SIG-M5 (cell line): ENCODE results near the gene CDH23.

Experiments
- DNase-seq: peaks from one replicate; lab custom pipeline; 2025; lab: John Stamatoyannopoulos, UW

Gene CDH23

DNA sequence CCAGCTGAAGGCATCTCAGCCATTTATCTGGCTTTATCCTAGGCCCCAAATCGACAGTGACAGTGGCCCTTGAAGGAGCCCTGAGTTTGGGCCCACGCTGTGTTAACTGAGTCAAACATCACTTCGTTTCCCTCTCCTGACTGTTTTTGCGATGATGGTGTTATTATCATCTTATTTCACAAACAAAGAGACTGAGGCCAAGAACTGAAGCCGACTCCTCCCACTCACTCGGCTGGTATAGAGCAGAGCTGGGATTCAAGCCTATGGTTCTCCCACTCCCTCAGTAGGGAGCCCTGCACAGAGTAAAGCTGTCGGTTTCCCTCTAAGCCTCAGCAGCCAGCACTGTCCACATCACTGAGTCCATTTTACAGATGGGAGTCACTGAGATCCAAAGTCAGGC lies 141.0 kb downstream of the CDH23 start:
- DNase-seq = no peak

DNA sequence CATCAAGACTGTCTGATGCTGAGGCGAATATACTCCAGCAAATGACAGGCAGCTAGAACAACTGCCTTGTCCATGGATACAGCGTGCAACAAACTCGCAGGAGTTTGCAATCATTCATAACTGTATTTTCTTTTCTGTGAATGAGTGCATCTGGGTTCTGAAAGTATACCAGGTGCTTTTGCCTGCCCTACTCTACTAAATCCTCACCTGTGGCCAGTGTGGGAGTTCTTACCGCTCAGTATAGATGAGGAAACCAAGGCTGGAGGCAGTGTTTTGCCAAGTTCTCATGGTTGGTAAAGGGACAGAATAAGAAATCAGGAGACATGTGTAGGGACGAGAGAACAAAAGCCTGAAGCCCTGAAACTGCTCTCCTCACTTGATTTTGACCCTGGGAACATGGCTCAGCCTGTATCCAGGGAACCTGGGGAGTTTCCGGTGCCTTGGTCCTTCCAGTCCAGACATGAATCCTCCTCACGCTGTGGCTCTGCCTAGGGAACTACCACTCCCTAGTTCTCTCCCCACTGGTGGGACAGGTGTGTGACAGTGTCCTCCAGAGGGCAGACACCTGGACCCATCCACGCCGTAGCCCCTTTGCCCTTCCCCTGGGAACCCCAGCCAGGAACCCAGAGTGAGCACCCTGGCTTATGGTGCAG lies 142.0 kb downstream of the CDH23 start:
- no peak for DNase-seq

DNA sequence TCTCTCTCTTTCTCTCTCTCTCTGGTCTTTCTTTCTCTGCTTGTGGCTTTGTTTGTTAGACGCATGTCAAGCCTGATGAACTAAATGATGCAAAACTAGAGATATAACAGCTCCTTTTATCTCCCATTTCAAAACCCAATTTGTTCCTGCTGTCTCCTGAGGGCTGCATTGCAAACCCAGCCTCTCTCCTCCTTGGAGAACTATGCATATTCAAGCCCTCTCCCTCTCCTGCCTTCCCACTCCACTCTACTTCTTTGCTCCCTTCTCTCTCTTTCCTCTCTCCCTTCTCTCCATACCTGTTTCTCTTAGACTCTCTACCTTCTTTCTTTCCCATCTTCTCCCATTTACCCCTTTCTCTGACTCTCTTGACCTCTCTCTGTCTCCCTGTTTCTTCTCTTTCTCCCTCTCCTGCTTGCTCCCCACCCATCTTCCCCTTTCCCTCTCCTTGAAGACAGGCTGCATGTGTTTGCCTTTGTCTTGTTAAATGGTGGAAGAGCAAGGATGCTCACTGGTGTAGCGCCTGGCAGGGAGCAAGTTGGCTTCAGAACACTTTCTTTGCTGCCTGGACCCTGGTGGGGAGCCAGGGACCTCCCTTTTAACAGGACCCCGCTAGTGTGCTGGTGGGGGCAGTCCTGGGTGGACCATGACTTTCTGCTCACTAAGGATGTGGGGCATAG lies 142.9 kb downstream of the CDH23 start:
- no peak for DNase-seq

DNA sequence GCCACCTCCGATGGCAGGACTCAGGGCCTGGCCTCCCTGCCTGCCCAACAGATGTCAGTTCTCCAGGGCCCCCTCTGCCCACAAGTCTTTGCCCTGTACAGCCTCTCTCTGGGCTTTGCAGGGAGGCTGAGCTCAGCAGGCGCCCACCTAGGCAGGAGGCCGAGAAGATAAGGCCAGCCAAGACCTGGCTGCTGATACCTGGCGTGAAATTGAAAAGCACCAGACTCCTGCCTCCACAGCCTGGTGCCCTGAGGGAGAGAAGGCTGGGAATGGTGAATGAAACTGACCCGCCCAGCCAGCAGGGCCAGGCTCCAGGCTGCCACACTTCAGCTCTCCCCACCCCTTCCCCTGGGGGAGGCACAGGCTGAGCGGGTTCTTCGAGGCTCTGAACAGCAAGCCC lies 145.8 kb downstream of the CDH23 start:
- DNase-seq = no peak

DNA sequence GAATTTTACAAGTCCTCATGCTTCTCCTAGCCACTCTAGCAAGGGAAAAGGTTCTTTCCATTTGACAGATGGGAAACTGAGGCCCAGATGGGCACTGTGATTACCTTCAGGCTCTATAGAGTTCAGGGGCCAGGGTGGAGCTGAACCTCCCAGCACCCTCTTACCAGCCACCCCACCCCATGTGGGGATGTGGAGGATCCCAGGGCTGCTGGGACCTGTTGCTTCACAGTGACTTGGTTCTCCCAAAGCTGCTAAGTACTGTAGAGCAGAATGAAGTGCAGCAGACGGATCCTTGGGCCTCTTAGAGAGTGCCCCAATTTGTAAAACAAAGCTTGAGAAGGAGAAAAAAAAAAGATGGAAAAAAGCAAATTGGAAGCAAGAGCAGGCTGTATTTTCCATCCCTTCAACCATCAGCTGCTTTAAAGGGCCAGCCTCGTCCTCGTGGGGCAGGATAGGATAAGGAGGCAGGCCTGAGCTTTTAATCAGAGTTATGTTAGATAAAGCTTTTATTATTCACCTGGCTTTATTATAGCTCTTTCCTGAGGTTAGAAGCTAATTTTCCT lies 147.0 kb downstream of the CDH23 start:
- no peak for DNase-seq

DNA sequence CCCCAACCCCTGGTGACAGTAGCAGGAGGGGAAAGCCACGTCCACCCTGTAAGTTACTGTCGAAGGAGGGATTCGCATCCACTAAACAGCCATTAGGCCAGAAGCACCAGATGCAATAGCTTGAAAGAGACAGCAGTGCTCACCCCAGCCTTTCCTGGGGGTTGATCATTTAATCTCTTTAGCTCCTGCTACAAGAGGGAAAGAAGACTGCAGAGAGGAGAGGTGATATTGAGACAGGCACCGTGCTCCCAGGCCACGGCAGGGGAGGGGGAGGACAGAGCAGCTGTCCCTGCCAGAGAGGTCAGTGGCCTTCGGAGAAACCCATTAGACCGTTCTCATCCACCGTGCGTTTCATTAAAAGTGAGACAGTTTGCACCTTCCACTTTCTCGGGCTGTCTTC lies 148.3 kb downstream of the CDH23 start:
- no peak for DNase-seq

DNA sequence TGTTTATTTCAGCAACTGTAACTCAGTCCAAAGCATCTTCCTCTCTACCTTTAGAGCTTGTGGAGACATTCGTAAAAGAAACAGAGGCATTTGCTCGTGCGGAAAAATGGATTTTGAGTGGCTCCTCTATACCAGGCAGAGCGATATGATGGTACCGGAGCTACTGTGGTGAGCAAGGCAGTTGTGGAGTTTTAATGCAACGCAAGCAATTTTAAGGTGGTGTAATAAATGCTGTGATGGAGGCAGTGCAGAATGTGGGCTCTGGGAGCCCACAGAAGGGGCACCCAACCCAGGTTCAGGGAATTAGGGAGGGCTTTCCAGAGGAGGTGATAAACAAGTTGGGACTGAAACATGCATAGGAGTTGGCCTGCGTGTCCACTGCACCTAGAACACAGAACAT lies 149.5 kb downstream of the CDH23 start:
- no peak for DNase-seq

DNA sequence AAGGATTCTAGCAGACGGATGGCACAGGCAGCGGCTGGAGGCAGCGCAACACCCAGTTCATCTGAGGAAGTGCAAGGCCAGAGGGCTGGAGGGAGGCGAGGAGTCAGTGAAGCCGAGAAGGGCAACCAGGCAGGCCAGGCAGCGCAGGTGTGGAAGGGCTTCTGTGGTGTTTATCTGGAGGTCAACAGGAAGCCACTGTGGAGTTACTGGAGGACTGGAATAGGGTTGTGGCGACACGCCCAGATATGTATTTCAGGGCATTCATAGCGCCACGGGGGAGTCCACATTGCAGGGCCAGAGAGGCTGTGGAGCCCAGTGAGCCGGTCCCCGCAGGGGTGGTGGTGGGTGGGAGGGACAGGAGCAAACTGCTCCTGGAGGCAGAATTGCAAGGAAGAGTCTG lies 150.6 kb downstream of the CDH23 start:
- DNase-seq = no peak

DNA sequence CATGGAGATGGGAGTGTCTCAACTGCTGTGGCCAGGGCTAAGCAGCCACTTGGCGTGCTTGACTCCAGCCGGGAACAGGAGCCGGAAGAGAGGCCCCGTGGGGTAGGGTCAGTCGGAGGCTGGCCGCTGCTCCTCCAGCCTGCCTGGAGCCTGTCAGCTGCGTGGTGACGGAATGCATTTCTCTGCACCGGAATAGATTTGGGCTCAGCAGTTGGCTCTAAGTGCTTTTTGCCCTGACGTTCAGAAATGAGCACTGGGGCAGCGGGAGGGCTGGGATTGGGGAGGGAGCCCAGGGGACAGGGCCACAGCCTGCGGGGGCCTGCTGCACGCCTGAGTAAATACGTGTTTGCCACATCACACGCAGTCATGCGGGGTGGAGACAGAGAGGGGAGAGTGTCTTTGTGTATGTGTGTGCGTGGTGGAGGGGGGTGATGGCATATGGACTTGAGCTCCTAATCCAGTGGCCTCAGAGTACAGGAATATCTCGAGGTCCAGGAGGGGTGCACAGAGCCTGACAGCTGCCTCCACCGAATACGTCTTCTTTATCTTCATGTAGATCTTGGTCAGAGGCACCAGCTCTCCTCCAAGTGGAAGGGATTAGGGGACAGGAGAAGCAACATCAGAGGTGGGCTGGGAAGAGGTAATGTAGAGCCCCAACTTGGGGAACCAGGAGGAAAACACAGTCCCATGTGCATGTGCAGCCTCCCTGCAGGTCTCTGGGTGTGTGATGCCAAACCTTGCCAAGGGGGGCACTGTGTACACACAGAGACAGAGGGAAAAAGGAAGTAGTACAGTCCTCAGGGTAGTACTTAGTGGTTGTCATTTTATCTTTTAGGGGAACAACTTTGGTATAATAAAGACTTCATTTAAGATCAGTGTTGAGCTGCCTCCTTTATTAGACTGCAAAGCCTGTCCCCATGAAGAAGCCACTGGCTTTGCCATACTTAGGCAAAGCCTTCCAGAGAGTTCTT lies 151.4 kb downstream of the CDH23 start:
- DNase-seq = peak; percentile 22

DNA sequence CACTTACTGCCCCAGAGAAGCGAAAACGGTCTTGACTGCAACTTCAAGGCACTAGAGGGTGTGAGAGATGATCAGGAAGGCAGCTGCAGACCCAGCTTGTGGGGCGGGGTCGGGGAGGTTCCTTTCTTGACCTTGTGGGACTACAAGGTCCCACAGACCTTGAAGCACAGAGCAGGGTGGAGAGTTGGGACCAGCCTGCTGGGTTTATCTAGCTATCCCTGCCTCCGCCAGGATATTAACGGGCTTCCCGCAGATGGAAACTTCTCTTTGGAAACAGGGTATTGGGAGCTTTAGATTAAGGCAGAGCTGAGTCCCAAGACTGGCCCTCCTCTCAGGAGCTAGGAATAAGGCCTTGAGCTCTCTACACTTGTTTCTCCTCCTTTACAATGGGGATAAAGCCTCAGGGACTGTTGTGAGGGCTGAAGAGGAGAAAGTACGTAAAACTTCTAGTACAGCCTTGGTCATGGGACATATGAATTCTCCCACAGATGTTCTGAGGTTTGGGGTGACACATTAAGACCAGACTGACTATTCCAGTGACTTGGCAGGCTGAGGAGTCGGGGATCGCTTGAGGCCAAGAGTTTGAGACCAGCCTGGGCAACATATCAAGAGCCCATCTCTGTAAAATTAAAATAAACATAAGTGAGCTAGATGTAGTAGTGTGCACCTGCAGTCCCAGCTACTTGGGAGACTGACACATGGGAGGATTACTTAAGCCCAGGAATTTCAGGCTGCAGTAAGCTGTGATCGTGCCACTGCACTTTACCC lies 153.2 kb downstream of the CDH23 start:
- no peak for DNase-seq

DNA sequence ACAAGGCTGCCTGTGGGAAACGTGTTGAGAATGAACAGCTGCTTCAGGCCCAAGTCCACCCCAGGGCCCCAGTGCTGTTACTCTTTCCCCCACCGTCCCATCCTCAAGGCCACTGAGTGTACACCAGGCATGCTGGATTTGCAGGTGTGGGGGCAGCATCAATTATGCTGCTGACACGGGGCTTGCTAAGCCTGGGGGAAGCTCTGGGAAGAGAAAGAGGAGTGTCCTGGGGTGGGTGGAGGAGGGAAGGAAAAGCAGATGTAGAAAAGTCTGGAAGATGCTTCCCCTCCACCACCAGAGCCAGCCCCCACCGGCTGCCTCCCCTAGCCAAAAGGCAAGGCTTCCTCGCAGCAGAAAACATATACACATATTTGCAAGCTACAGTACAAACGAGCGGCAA lies 153.9 kb downstream of the CDH23 start:
- no peak for DNase-seq

DNA sequence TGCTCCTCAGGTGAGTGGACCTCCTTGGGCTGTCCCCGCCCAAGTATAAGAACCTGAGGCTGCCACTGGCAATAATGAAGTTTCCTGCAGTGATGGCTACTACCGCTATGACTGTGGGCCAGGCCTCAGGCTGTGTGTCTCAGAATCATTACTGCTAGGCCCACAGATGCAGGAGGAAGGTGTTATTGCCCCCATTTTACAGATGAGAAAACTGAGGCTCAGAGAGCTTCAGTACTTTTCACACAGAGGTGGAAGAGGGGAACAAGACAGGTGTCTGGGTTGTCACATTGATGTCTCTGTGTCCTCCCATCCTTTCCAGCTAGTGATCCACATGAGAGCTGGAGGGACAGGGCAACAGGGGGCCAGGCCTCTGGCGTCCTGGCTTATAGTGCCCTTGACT lies 155.2 kb downstream of the CDH23 start:
- no peak for DNase-seq

DNA sequence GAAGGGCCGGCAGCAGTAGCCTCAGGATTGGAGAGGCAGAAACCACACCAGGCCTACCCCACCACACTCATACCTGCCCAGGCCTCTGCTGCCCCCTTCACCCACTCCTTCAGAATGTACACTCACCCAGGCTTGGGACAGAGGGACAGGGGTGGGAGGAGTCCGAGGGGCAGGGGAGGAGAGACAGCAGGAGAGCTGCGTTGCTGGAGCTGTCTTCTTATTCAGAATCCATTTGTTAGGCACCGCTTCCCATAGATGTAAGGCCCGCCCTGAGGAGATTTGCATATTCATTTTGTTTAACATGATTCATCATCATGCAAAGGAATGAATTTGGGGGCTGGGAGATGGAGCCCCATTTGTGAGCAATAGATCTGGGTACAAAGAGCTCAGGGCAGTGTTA lies 156.7 kb downstream of the CDH23 start:
- DNase-seq = no peak

DNA sequence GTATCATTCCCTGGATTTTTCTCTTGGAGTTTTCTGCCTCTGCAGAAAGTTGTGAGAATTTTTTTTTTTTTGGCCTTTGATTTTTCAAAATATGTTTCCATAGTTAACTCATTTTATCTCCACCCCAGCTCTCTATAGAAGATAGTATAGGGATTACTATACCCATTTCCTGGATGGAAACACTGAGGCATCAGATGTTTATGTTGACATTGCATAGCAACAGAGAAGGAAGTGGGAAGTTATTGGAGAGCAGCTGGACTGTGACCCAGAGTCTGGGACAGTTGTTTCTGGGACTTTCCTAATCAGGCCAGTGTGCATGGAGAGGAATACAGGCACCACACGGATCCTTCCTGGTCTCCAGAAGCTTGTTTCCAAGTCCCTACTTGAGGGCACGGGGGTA lies 158.0 kb downstream of the CDH23 start:
- DNase-seq = no peak

DNA sequence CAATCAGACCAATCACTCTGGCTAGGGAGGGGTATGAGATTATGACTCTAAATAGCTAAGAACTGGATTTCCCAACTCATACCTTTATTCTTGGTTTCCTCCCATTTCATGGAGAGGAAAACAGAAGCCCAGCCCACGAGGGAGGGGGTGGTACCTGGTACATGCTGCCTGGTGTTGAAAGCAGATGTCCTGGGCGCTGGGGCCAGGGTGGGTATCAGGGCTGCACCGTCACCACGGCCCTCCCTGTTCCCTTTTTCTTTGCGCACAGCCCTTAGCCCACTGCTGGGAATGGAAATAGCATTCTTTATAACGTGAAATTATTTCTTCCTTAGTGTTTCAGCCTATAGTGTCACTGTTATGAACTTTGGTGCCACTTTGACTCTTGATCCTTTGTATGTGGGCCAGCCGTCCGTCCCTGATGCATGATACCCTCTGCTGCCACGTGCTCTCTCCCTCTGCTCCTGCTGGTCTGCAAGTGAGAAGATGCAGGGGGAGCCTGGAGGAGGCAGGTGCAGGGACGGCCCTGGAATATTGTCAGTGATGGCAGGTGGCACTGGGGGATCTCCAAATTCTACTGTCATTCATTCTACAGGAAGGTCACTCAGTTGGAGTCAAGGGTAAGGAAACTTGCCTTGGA lies 158.5 kb downstream of the CDH23 start:
- DNase-seq = no peak

DNA sequence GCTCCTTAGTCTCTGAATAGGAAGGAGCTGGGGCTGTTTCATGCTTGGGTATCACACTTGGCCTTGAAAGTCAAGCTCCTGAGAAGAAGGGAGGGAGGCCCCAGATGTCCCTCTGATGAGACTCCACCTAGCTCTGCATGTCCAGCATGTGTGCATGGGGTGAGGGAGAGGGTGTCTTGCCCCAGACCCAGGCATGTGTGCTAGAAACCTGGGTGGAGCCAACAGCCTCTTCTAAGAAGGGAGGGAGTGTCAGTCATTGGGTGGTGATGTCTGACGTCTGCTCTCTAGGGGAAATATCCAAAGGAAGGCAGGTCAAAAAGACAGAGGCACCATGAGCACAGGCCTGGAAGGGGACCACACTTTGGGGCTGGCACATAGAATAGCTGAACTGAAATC lies 159.0 kb downstream of the CDH23 start:
- no peak for DNase-seq

DNA sequence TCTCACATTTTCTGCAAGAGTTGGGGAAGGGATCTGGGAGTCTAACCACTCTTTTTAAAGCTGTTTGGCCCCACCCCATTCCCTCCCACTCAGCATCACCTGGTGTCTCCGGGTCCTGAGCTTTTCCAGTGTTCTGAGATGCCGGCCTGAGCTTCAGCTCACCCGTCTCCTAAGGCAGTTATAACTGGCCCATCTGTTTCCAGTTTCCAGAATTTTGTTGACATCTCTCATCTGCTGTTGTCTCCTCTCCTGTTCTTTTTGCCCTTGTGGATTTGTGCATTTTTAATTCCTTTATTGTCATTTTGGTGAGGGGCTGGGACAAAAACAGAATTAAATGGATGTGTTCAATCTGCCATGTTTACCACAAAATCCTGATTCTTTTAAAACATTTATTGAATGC lies 162.3 kb downstream of the CDH23 start:
- DNase-seq = no peak

DNA sequence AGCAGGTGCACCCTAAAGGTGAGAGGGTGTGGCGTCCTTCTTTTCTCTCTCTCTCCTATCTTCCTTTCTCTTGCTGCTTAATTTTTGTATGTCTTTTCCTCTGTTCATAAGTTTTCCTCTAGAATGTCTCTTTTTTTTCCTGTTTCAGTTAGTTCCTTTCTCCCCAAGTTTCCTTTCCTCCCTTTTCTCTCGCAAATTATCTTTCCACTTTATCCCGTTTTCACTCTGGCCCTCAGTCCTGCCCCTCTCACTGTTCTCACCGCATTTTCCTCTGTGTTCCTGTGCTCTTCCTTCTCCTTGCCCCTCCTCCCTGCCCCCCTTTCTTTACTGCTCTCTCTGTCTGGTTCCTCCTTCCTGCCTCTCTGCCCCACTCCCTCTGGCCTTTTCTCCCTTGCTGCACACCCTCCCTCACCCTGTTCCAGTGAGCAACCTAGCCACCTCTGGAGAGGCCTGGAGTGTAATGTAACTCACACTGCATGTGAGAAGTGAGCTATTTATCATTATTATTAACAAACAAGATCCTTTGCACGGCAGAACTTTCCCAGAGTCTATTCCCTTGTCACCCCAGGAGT lies 164.4 kb downstream of the CDH23 start:
- no peak for DNase-seq

DNA sequence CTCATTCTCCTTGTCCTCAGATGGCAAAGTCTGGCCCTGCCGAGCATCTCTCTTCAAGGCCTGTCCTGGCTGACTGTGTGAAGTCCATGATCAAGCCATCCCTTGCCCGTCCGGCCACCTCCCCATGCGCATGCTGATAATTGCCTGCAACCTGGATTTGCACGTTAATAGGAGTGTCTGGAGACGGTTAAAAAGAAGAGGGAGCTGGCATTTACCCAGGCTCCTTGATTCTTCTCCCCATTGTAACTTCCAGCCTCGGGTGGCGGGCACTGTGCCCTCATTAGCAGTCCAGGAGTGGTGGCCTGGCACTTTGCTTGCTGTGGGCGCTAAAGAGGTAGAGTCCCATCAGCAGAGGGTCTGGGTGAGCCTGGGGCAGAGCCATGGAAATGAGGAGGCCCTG lies 165.5 kb downstream of the CDH23 start:
- DNase-seq = no peak

DNA sequence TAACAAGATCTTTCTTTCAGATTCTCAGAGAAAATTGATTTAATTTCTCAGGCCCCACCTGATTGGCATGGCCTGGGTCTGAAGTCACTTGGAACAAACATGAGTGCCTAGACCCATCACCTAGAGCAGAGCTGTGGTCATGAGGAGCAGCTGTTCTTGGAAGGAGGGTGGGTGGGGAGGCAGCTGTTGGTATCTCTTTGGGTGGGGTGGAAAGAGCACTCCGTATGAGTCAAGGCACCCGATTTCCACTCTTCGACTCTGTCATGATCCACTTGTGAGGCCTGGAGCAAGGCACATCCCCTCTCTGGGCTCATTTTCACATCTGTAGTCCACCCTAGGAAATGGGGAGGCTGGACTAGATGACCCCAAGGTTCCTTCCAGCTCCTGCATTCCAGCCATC lies 166.2 kb downstream of the CDH23 start:
- no peak for DNase-seq

DNA sequence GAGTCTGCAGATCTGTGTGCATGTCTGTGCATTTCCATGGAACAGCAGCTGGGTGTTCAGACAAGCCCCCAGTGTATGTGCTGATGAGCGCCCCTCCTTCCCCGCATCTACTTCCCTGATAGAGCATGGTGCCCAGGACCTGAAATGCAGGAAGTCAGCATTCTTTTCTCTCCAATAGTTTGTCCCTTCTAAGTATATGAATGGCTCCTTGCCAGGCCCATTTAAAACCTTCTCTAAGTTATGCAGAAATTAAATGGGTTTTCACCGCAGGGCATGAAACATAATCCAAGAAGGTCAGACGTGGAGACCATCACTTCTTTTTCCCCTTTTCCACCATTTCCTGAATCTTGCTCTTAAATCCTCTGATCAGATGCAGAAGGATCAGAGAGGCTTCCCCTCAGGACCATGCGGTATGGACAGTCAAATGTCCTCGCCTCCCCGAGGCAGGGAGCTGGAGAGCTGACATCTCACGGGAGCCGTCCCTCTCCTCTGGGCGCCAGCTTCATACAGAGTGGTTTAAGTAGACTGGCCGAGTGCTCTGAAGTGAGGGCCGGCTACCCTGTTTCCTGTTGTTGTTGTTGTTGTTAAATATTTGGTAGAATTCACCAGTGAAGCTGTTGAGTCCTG lies 167.6 kb downstream of the CDH23 start:
- no peak for DNase-seq
